Measurements from ENCODE around the gene LRRFIP1.

Gene LRRFIP1

DNA sequence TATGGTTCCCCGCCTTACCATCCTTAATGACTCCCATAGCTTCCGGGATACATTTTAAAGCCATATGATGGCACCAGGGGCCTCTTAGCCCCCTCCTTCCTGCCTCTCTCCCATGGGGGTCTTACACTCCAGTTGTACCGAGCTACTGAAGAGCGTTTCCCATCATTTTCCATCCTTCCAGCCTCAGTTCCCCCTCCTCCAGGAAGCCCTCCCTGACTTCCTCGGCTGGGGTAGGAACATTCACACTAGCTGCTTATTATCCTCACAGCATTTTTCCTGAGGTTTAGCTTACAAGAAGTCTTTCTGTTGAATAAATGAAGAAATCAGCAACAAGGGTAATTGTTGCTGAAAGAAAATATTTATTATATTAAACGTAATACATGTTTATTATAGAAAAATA, 41.1 kb downstream of the LRRFIP1 start:
- no peak for TF ChIP-seq SIN3A (IDR thresholded peaks at IDR 0.05; ENCODE audit: borderline replicate concordance, insufficient read depth, low read length)
- no peak for TF ChIP-seq FOXP2 (optimal IDR thresholded peaks at IDR 0.05; ENCODE audit: borderline replicate concordance, extremely low read depth, extremely low read length, insufficient read depth)
- TF ChIP-seq POLR2AphosphoS5 (IDR thresholded peaks at IDR 0.05; ENCODE audit: low read depth, low read length), result no peak
- TF ChIP-seq, protein P1, sequence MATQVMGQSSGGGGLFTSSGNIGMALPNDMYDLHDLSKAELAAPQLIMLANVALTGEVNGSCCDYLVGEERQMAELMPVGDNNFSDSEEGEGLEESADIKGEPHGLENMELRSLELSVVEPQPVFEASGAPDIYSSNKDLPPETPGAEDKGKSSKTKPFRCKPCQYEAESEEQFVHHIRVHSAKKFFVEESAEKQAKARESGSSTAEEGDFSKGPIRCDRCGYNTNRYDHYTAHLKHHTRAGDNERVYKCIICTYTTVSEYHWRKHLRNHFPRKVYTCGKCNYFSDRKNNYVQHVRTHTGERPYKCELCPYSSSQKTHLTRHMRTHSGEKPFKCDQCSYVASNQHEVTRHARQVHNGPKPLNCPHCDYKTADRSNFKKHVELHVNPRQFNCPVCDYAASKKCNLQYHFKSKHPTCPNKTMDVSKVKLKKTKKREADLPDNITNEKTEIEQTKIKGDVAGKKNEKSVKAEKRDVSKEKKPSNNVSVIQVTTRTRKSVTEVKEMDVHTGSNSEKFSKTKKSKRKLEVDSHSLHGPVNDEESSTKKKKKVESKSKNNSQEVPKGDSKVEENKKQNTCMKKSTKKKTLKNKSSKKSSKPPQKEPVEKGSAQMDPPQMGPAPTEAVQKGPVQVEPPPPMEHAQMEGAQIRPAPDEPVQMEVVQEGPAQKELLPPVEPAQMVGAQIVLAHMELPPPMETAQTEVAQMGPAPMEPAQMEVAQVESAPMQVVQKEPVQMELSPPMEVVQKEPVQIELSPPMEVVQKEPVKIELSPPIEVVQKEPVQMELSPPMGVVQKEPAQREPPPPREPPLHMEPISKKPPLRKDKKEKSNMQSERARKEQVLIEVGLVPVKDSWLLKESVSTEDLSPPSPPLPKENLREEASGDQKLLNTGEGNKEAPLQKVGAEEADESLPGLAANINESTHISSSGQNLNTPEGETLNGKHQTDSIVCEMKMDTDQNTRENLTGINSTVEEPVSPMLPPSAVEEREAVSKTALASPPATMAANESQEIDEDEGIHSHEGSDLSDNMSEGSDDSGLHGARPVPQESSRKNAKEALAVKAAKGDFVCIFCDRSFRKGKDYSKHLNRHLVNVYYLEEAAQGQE (IDR thresholded peaks at IDR 0.05; ENCODE audit: insufficient read depth in 1 of 2, low read depth in 2 of 2, low read length in 2 of 2), result no peak

- TF ChIP-seq POLR2AphosphoS5 (IDR thresholded peaks at IDR 0.05; ENCODE audit: low read depth, low read length), result no peak
- TF ChIP-seq, protein P1 (IDR thresholded peaks at IDR 0.05; ENCODE audit: insufficient read depth in 1 of 2, low read depth in 2 of 2, low read length in 2 of 2), result no peak
- no peak for TF ChIP-seq FOXP2 (optimal IDR thresholded peaks at IDR 0.05; ENCODE audit: borderline replicate concordance, extremely low read depth, extremely low read length, insufficient read depth)
- no peak for TF ChIP-seq TAF1 (IDR thresholded peaks at IDR 0.05; ENCODE audit: borderline replicate concordance, insufficient read depth, low read length)
- TF ChIP-seq SIN3A (IDR thresholded peaks at IDR 0.05; ENCODE audit: borderline replicate concordance, insufficient read depth, low read length), result no peak
These were observed 41.9 kb downstream of the LRRFIP1 start for GRCh38 chr2:237669283-237669627.

- TF ChIP-seq FOXP2 (optimal IDR thresholded peaks at IDR 0.05; ENCODE audit: borderline replicate concordance, extremely low read depth, extremely low read length, insufficient read depth), result peak; percentile 16
- no peak for TF ChIP-seq SIN3A (IDR thresholded peaks at IDR 0.05; ENCODE audit: borderline replicate concordance, insufficient read depth, low read length)
- TF ChIP-seq TAF1 (IDR thresholded peaks at IDR 0.05; ENCODE audit: borderline replicate concordance, insufficient read depth, low read length), result no peak
- TF ChIP-seq, protein P1 (IDR thresholded peaks at IDR 0.05; ENCODE audit: insufficient read depth in 1 of 2, low read depth in 2 of 2, low read length in 2 of 2), result no peak
- no peak for TF ChIP-seq POLR2AphosphoS5 (IDR thresholded peaks at IDR 0.05; ENCODE audit: low read depth, low read length)
These were observed 42.4 kb downstream of the LRRFIP1 start for GRCh38 chr2:237669628-237670392.

GRCh38 chr2:237670641-237671040, 43.3 kb downstream of the LRRFIP1 start:
- TF ChIP-seq TAF1 (IDR thresholded peaks at IDR 0.05; ENCODE audit: borderline replicate concordance, insufficient read depth, low read length), result no peak
- TF ChIP-seq FOXP2 (optimal IDR thresholded peaks at IDR 0.05; ENCODE audit: borderline replicate concordance, extremely low read depth, extremely low read length, insufficient read depth), result no peak
- TF ChIP-seq, protein P1 (IDR thresholded peaks at IDR 0.05; ENCODE audit: insufficient read depth in 1 of 2, low read depth in 2 of 2, low read length in 2 of 2), result no peak
- no peak for TF ChIP-seq POLR2AphosphoS5 (IDR thresholded peaks at IDR 0.05; ENCODE audit: low read depth, low read length)
- TF ChIP-seq SIN3A (IDR thresholded peaks at IDR 0.05; ENCODE audit: borderline replicate concordance, insufficient read depth, low read length), result no peak
